ENCODE data around the gene TADA3.

The TADA3 gene

GRCh38 chr3:9825451-9826040 lies 33.3 kb upstream of the TADA3 start:
- Histone ChIP-seq H3K27me3 (ENCODE audit: insufficient read depth, low read length, poor library complexity) (no peaks in the 10 kb centered on the region), H3K4me1 (ENCODE audit: insufficient read depth, low read length) (no peaks in the 10 kb centered on the region), H3K9ac (ENCODE audit: low read depth, low read length) (no peak overlapping the region), H3K4me2 (ENCODE audit: insufficient read depth, low read length) (no peak overlapping the region), H3K4me3 (ENCODE audit: low read depth in 1 of 2, low read length in 2 of 2) (no peak overlapping the region), H3K79me2 (ENCODE audit: insufficient read depth, low read length) (no peaks in the 10 kb centered on the region), H3K36me3 (ENCODE audit: insufficient read depth, low read length) (peaks cover 40% of the 10 kb centered on the region), H3K27ac (ENCODE audit: low read length) (no peak overlapping the region), H3K9me3 (ENCODE audit: insufficient read depth, low read length, severe bottlenecking) (no peaks in the 10 kb centered on the region), H2AFZ (ENCODE audit: low read depth, low read length) (no peak overlapping the region), H4K20me1 (ENCODE audit: insufficient read depth, low read length) (0 out of 2 replicates have a peak, but pooled peaks cover 4% of the 10 kb centered on the region)
- DNase-seq (no peak), ATAC-seq (ENCODE audit: insufficient read depth, low read depth) (no peak)
- TF ChIP-seq EZH2 (IDR thresholded peaks at IDR 0.05; ENCODE audit: borderline replicate concordance, low read depth, low read length, severe bottlenecking) (no peak), CTCF (IDR thresholded peaks at IDR 0.05; ENCODE audit: borderline replicate concordance, extremely low read depth, low read length, poor library complexity, severe bottlenecking) (no peak)

- H3K27me3 ChIP-seq (ENCODE audit: insufficient read depth, low read length, poor library complexity): no peaks in the 10 kb centered on the region
- H3K4me3 ChIP-seq (ENCODE audit: low read depth in 1 of 2, low read length in 2 of 2): no peak overlapping the region
- H3K4me2 ChIP-seq (ENCODE audit: insufficient read depth, low read length): no peak overlapping the region
- no peak overlapping the region for H3K9ac ChIP-seq (ENCODE audit: low read depth, low read length)
- H3K36me3 ChIP-seq (ENCODE audit: insufficient read depth, low read length): peaks cover 42% of the 10 kb centered on the region
- H3K27ac ChIP-seq (ENCODE audit: low read length): no peak overlapping the region
- no peaks in the 10 kb centered on the region for H3K4me1 ChIP-seq (ENCODE audit: insufficient read depth, low read length)
- DNase-seq: no peak
- H2AFZ ChIP-seq (ENCODE audit: low read depth, low read length): no peak overlapping the region
- peak; percentile 63 for ATAC-seq (ENCODE audit: insufficient read depth, low read depth)
- H3K79me2 ChIP-seq (ENCODE audit: insufficient read depth, low read length): no peaks in the 10 kb centered on the region
- no peaks in the 10 kb centered on the region for H4K20me1 ChIP-seq (ENCODE audit: insufficient read depth, low read length)
- H3K9me3 ChIP-seq (ENCODE audit: insufficient read depth, low read length, severe bottlenecking): no peaks in the 10 kb centered on the region
- no peak for TF ChIP-seq EZH2 (IDR thresholded peaks at IDR 0.05; ENCODE audit: borderline replicate concordance, low read depth, low read length, severe bottlenecking)
- peak; percentile 40 for TF ChIP-seq CTCF (IDR thresholded peaks at IDR 0.05; ENCODE audit: borderline replicate concordance, extremely low read depth, low read length, poor library complexity, severe bottlenecking)
Observed at GRCh38 chr3:9820946-9821345, 28.7 kb upstream of the TADA3 start.

GRCh38 chr3:9820543-9820942 lies 28.3 kb upstream of the TADA3 start:
- H3K4me1 ChIP-seq (ENCODE audit: insufficient read depth, low read length): no peaks in the 10 kb centered on the region
- H3K4me2 ChIP-seq (ENCODE audit: insufficient read depth, low read length): no peak overlapping the region
- no peak overlapping the region for H2AFZ ChIP-seq (ENCODE audit: low read depth, low read length)
- H3K36me3 ChIP-seq (ENCODE audit: insufficient read depth, low read length): peaks cover 42% of the 10 kb centered on the region
- H3K9ac ChIP-seq (ENCODE audit: low read depth, low read length): no peak overlapping the region
- no peaks in the 10 kb centered on the region for H3K27me3 ChIP-seq (ENCODE audit: insufficient read depth, low read length, poor library complexity)
- no peaks in the 10 kb centered on the region for H4K20me1 ChIP-seq (ENCODE audit: insufficient read depth, low read length)
- ATAC-seq (ENCODE audit: insufficient read depth, low read depth) (no peak), DNase-seq (no peak)
- TF ChIP-seq EZH2 (IDR thresholded peaks at IDR 0.05; ENCODE audit: borderline replicate concordance, low read depth, low read length, severe bottlenecking) (no peak), CTCF (IDR thresholded peaks at IDR 0.05; ENCODE audit: borderline replicate concordance, extremely low read depth, low read length, poor library complexity, severe bottlenecking) (no peak)
- H3K4me3 ChIP-seq (ENCODE audit: low read depth in 1 of 2, low read length in 2 of 2): no peak overlapping the region
- H3K9me3 ChIP-seq (ENCODE audit: insufficient read depth, low read length, severe bottlenecking): no peaks in the 10 kb centered on the region
- no peak overlapping the region for H3K27ac ChIP-seq (ENCODE audit: low read length)
- no peaks in the 10 kb centered on the region for H3K79me2 ChIP-seq (ENCODE audit: insufficient read depth, low read length)
